Smooth muscle cell (in vitro differentiated cells): ENCODE measurements around the gene OVOL1. TPM values are rescaled to one million over a fixed set of nuclear protein-coding genes. Genes with fewer than 3 reads are reported as not detected.
"Not testable (repeated sequence)": the region's sequence is repeated elsewhere in the genome, so short reads cannot be mapped to it uniquely, and the experiment has no call there.

ENCODE experiments used
- DNase-seq: peaks from one replicate; lab custom pipeline; 2025; ENCODE audit not compliant: unreplicated experiment; lab: John Stamatoyannopoulos, UW
- H2AFZ ChIP-seq: fragments of 200-600 bp; sonication (generic); 2 replicates; pipeline ENCODE4 v1.6.0; 2016; ENCODE audit warnings: antibody characterized with exemption, low read depth, mild to moderate bottlenecking
- H3F3A ChIP-seq: fragments of 200-600 bp; sonication (generic); 2 replicates; pipeline ENCODE4 v1.6.0; 2017; ENCODE audit warnings: antibody characterized with exemption, low read depth
- H3K27ac ChIP-seq: fragments of 200-600 bp; sonication (generic); 2 replicates; pipeline ENCODE4 v1.5.1; 2016; ENCODE audit warnings: low read depth, mild to moderate bottlenecking
- H3K27me3 ChIP-seq: fragments of 200-600 bp; sonication (generic); 2 replicates; pipeline ENCODE4 v1.6.1; 2016; ENCODE audit warnings: low read depth, mild to moderate bottlenecking
- H3K36me3 ChIP-seq: fragments of 200-600 bp; sonication (generic); 2 replicates; pipeline ENCODE4 v1.5.1; 2016; ENCODE audit warnings: low read depth
- H3K4me1 ChIP-seq: fragments of 200-600 bp; sonication (generic); 2 replicates; pipeline ENCODE4 v1.5.1; 2016; ENCODE audit warnings: low read depth
- H3K4me2 ChIP-seq: fragments of 200-600 bp; sonication (generic); 2 replicates; pipeline ENCODE4 v1.6.0; 2016; ENCODE audit warnings: mild to moderate bottlenecking
- H3K4me3 ChIP-seq: fragments of 200-600 bp; sonication (generic); 2 replicates; pipeline ENCODE4 v1.5.1; 2016; ENCODE audit warnings: mild to moderate bottlenecking
- H3K79me2 ChIP-seq: fragments of 200-600 bp; sonication (generic); 2 replicates; pipeline ENCODE4 v1.6.0; 2016; ENCODE audit warnings: low read depth, mild to moderate bottlenecking
- H3K9ac ChIP-seq: fragments of 200-600 bp; sonication (generic); 2 replicates; pipeline ENCODE4 v1.6.0; 2016; ENCODE audit warnings: low read depth
- H3K9me3 ChIP-seq: fragments of 200-600 bp; sonication (generic); replicated peaks from 2 replicates; pipeline ENCODE4 v1.5.1; 2016; ENCODE audit warnings: low read depth
- H4K20me1 ChIP-seq: fragments of 200-600 bp; sonication (generic); 2 replicates; pipeline ENCODE4 v1.6.0; 2016; ENCODE audit warnings: low read depth
- CTCF ChIP-seq: fragments of 200-600 bp; sonication (generic); IDR thresholded peaks from 2 replicates; pipeline ENCODE4 v1.5.1; 2017; ENCODE audit warnings: borderline replicate concordance, mild to moderate bottlenecking, antibody characterized with exemption; ENCODE audit not compliant: insufficient read depth, poor library complexity, severe bottlenecking
- WGBS: methylation state at CpG from one replicate; pipeline ENCODE4 v1.1.7; 2016; ENCODE audit warnings: low lambda C conversion rate; 5-methylcytosine and 5-hydroxymethylcytosine counted together
- polyA plus RNA-seq: library from polyadenylated mRNA; unstranded; fragments of >200 nt; fragmentation: Nextera tagmentation; extraction: Ambion mirVana; gene quantifications from 2 replicates; pipeline ENCODE4 v1.2.1, GENCODE V29; 2016
- total RNA-seq: library from RNA; depleted of rRNA; stranded (reverse); fragments of >200 nt; gene quantifications from 2 replicates; pipeline ENCODE4 v1.2.3, GENCODE V29; 2014

Gene OVOL1
- total and polyA plus RNA-seq, 2 experiments from 2014 or later = 3.1 to 7.8 TPM

GRCh38 chr11:65767406-65767805, 19.5 kb upstream of the OVOL1 start:
- WGBS = 80% methylated on average over 10 of the region's 10 CpGs
- TF ChIP-seq CTCF = no peak

GRCh38 chr11:65767806-65768205, 19.1 kb upstream of the OVOL1 start:
- H3K79me2 ChIP-seq, H4K20me1 ChIP-seq, H3K36me3 ChIP-seq, H3F3A ChIP-seq, H3K9me3 ChIP-seq, H2AFZ ChIP-seq, H3K4me2 ChIP-seq, H3K27me3 ChIP-seq, H3K9ac ChIP-seq, H3K4me1 ChIP-seq, H3K27ac ChIP-seq, H3K4me3 ChIP-seq, DNase-seq: not testable (repeated sequence)
- 37% methylated on average over 5 of the region's 5 CpGs for WGBS

More at GRCh38 chr11:65767406-65767805, 19.5 kb upstream of the OVOL1 start:
- H3F3A ChIP-seq = peaks cover 8% of the 10 kb centered on the region
- no peak overlapping the region for H3K4me2 ChIP-seq
- no peak overlapping the region for H2AFZ ChIP-seq
- peaks cover 2% of the 10 kb centered on the region for H4K20me1 ChIP-seq
- no peak for DNase-seq
- no peaks in the 10 kb centered on the region for H3K4me1 ChIP-seq
- H3K79me2 ChIP-seq = no peaks in the 10 kb centered on the region
- H3K27me3 ChIP-seq = no peaks in the 10 kb centered on the region
- no peak overlapping the region for H3K27ac ChIP-seq
- H3K9ac ChIP-seq = no peak overlapping the region
- no peak overlapping the region for H3K4me3 ChIP-seq
- no peaks in the 10 kb centered on the region for H3K36me3 ChIP-seq
- H3K9me3 ChIP-seq = no peaks in the 10 kb centered on the region

GRCh38 chr11:65770951-65771567, 15.8 kb upstream of the OVOL1 start:
- Histone ChIP-seq H3K27me3 (no peaks in the 10 kb centered on the region), H4K20me1 (peaks cover 22% of the 10 kb centered on the region), H3K36me3 (no peaks in the 10 kb centered on the region), H3K79me2 (no peaks in the 10 kb centered on the region), H3K27ac (no peak overlapping the region), H3K9me3 (no peaks in the 10 kb centered on the region), H3K4me3 (no peak overlapping the region), H3K9ac (no peak overlapping the region), H3F3A (peaks cover 8% of the 10 kb centered on the region), H2AFZ (no peak overlapping the region), H3K4me1 (no peaks in the 10 kb centered on the region), H3K4me2 (no peak overlapping the region)
- no peak for TF ChIP-seq CTCF
- no peak for DNase-seq
- WGBS = 84% methylated on average over 12 of the region's 12 CpGs

GRCh38 chr11:65771589-65772112, 15.2 kb upstream of the OVOL1 start:
- no peak overlapping the region for H3K9ac ChIP-seq
- H3K27me3 ChIP-seq = no peaks in the 10 kb centered on the region
- H3K36me3 ChIP-seq = no peaks in the 10 kb centered on the region
- H3K4me2 ChIP-seq = no peak overlapping the region
- H3K9me3 ChIP-seq = no peaks in the 10 kb centered on the region
- peaks cover 28% of the 10 kb centered on the region for H4K20me1 ChIP-seq
- no peak for TF ChIP-seq CTCF
- no peak for DNase-seq
- H3K4me3 ChIP-seq = no peak overlapping the region
- no peak overlapping the region for H3K27ac ChIP-seq
- H3K4me1 ChIP-seq = no peaks in the 10 kb centered on the region
- 81% methylated on average over 6 of the region's 6 CpGs for WGBS
- no peaks in the 10 kb centered on the region for H3K79me2 ChIP-seq
- H2AFZ ChIP-seq = no peak overlapping the region
- peaks cover 3% of the 10 kb centered on the region for H3F3A ChIP-seq
